Choroid plexus epithelial cell (primary cell): Measurements from ENCODE around the gene LHX4.

Experiments
- DNase-seq: peaks from one replicate; pipeline ENCODE4 v3.0.0-alpha.2; 2010; ENCODE audit warnings: low read depth
- H3K4me3 ChIP-seq: 2 replicates; pipeline ENCODE4 v1.5.1; 2011; ENCODE audit warnings: low read depth, mild to moderate bottlenecking, control low read depth, low read length, moderate library complexity
- TF ChIP-seq, protein P1 (sequence below): conservative IDR thresholded peaks from 2 replicates; pipeline ENCODE4 v1.5.1; 2011; ENCODE audit warnings: low read depth, mild to moderate bottlenecking, control low read depth, inconsistent platforms, low read length, moderate library complexity

LHX4 gene

GRCh38 chr1:180241716-180242544 lies 11.9 kb downstream of the LHX4 start:
- H3K4me3 ChIP-seq = no peak overlapping the region
- TF ChIP-seq, protein P1, sequence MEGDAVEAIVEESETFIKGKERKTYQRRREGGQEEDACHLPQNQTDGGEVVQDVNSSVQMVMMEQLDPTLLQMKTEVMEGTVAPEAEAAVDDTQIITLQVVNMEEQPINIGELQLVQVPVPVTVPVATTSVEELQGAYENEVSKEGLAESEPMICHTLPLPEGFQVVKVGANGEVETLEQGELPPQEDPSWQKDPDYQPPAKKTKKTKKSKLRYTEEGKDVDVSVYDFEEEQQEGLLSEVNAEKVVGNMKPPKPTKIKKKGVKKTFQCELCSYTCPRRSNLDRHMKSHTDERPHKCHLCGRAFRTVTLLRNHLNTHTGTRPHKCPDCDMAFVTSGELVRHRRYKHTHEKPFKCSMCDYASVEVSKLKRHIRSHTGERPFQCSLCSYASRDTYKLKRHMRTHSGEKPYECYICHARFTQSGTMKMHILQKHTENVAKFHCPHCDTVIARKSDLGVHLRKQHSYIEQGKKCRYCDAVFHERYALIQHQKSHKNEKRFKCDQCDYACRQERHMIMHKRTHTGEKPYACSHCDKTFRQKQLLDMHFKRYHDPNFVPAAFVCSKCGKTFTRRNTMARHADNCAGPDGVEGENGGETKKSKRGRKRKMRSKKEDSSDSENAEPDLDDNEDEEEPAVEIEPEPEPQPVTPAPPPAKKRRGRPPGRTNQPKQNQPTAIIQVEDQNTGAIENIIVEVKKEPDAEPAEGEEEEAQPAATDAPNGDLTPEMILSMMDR = no peak
- peak; percentile 49 for DNase-seq

DNA sequence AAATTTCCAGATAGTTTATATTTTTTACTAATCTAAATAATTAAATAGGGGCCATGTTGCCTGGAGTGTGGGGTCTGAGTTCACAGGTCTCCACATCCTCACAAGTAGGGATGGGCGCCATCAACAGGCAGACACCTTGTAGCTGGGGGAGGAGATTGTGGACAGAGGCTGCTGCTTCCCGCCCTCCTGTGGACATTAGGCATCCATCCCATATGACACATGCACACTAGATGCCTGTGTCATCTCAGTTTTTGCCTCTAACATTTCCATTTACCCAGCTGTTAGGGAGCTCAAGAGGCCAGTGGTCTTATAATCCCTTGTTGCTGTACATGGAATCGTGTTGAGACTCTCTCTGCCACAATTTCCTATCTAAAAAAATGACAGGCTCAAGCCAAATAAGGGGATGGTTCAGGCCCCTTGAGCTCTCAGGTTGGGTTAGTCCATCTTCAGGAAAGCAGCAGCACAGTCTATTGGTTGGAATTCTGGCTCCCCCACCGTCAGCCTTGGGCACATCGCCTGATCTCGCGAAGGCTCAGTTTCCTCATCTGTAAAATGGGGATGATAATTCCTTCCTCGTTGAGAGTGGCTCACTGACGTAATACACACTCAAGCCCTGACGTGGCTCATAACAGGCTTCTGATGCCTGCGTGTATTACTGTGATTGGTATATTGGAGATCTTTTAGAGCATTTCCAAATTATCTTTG lies 13.6 kb downstream of the LHX4 start:
- no peak overlapping the region for H3K4me3 ChIP-seq
- DNase-seq = no peak
- TF ChIP-seq, protein P1 = no peak

DNA sequence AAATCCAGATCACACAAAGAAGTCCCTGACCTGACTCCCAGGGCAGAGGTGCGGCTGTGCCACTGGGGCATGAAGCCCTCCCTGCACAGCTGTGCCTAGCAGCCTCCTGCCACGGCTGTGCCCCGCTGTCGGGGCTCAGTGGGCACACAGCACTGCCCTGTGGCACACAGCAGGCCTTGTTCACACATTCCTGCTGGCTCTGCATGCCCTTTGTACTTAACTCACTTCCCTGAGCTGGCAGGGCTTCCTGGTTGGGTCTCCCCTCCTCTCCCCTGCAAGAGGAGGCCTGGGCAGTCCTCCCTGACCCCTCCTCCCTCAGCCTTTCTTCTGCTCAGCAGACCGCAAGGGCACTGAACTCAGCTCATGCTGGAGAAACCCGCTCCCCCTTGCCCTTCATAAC lies 14.8 kb downstream of the LHX4 start:
- DNase-seq = no peak
- no peak overlapping the region for H3K4me3 ChIP-seq
- TF ChIP-seq, protein P1 = no peak

- no peak for DNase-seq
- no peak overlapping the region for H3K4me3 ChIP-seq
- TF ChIP-seq, protein P1 = no peak
Observed at GRCh38 chr1:180246579-180246978, 16.5 kb downstream of the LHX4 start.

DNA sequence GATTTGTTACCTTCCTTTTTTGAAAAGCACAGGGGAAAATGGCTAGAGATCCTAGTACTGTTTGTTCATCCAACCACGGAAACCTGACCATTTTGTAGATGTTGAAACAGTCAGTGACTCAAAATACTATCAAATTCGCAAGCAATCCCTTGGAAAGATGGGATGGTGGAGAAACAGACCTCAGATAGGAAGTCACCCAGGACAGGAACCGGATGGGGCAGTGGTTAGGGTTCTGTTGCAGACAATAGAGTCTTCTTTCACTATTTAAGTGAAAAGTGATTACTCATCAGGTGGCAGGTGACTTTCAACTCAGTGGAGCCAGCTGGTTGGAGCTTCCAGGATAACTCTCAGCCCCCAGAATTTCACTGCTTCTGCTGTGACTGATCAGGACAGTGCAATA lies 17.0 kb downstream of the LHX4 start:
- TF ChIP-seq, protein P1 = no peak
- peak; percentile 22 for DNase-seq

GRCh38 chr1:180247580-180247979 lies 17.5 kb downstream of the LHX4 start:
- DNase-seq = no peak
- H3K4me3 ChIP-seq = no peak overlapping the region
- TF ChIP-seq, protein P1 = no peak

More for the DNA sequence above, 17.0 kb downstream of the LHX4 start:
- H3K4me3 ChIP-seq = no peak overlapping the region
